CD4-positive, alpha-beta T cell (primary cell): Measurements from ENCODE around the gene RBSN. TPM values are rescaled to one million over a fixed set of nuclear protein-coding genes. Genes with fewer than 3 reads are reported as not detected.

Experiments
- ATAC-seq: fragments of 200-7000 bp; cut with Tn5 transposase; one replicate; pipeline ENCODE4 v1.10.0; 2022; ENCODE audit warnings: mild to moderate bottlenecking; ENCODE audit not compliant: poor library complexity
- CTCF ChIA-PET: fragments of 350-600 bp; sonication (Branson Sonifier 250); formaldehyde crosslinking; loops from one replicate; lab custom pipeline; 2021; ENCODE audit warnings: antibody characterized with exemption, inconsistent platforms; lab: Charles Lee
- POLR2A ChIA-PET: fragments of 350-600 bp; sonication (Branson Sonifier 250); formaldehyde crosslinking; loops from one replicate; lab custom pipeline; 2021; ENCODE audit warnings: antibody characterized with exemption, inconsistent platforms; lab: Charles Lee
- DNase-seq, 14 experiments: peaks; one replicate each; pipeline ENCODE4 v3.0.0-alpha.2; 2013 to 2020; ENCODE audit warnings: mixed read lengths in 2 of 14
- H3K27ac ChIP-seq, 2 donors: one replicate each; pipeline versions ENCODE4 v1.5.1 to v1.7.0; 2013; ENCODE audit warnings: low read length in 2 of 2, low read depth in 1 of 2, mild to moderate bottlenecking in 1 of 2
- H3K27me3 ChIP-seq, 2 experiments: 1 replicate in 1 of 2; 2 replicates in 1 of 2; pipeline versions ENCODE4 v1.6.1 to v1.7.0; 2013; ENCODE audit warnings: low read length in 2 of 2, control low read depth in 1 of 2, mild to moderate bottlenecking in 1 of 2, moderate library complexity in 1 of 2; ENCODE audit not compliant: insufficient read depth in 2 of 2, control insufficient read depth in 1 of 2
- H3K36me3 ChIP-seq: one replicate; pipeline ENCODE4 v1.6.1; 2013; ENCODE audit warnings: low read length, control low read depth; ENCODE audit not compliant: insufficient read depth
- H3K4me1 ChIP-seq: one replicate; pipeline ENCODE4 v1.6.1; 2013; ENCODE audit warnings: low read length, control low read depth; ENCODE audit not compliant: insufficient read depth
- H3K4me3 ChIP-seq: one replicate; pipeline ENCODE4 v1.5.1; 2013; ENCODE audit warnings: mild to moderate bottlenecking, low read length, moderate library complexity
- H3K9me3 ChIP-seq, 2 experiments: 1 replicate in 1 of 2; 2 replicates in 1 of 2; pipeline versions ENCODE4 v1.6.1 to v1.7.0; 2013; ENCODE audit warnings: low read length in 2 of 2, mild to moderate bottlenecking in 2 of 2, control low read depth in 1 of 2, moderate library complexity in 1 of 2; ENCODE audit not compliant: control insufficient read depth in 1 of 2, insufficient read depth in 1 of 2
- H3K27ac Mint-ChIP-seq: one replicate; pipeline ENCODE4 v1.8.0; 2020; ENCODE audit warnings: mixed read lengths
- H3K27me3 Mint-ChIP-seq: one replicate; pipeline ENCODE4 v1.8.0; 2021; ENCODE audit warnings: mixed read lengths
- H3K36me3 Mint-ChIP-seq: one replicate; pipeline ENCODE4 v1.8.0; 2021; ENCODE audit warnings: low read depth, mixed read lengths
- H3K4me1 Mint-ChIP-seq: one replicate; pipeline ENCODE4 v1.8.0; 2021; ENCODE audit warnings: low read depth, mixed read lengths
- H3K4me3 Mint-ChIP-seq: one replicate; pipeline ENCODE4 v1.8.0; 2020; ENCODE audit warnings: mild to moderate bottlenecking, mixed read lengths
- H3K9me3 Mint-ChIP-seq: one replicate; pipeline ENCODE4 v1.8.0; 2020; ENCODE audit warnings: mixed read lengths
- intact Hi-C, 2 experiments: fragments of 100-400 bp; cut with DNase I in 1 of 2; cut with micrococcal nuclease in 1 of 2; formaldehyde crosslinking; loops; one replicate each; pipeline versions ENCODE4 v1.15.1 to v1.9.0; 2023 to 2025; cut with DNase I, micrococcal nuclease
- total RNA-seq, 174 experiments: library from RNA in 2 of 174; stranded (reverse) in 2 of 174; gene quantifications; one replicate each; pipeline ENCODE4 v1.2.3 and lab custom pipeline; 2021 to 2026
- TF ChIP-seq, protein P1 (sequence below): fragments of 200-600 bp; IDR thresholded peaks from one replicate; pipeline ENCODE4 v1.8.0; 2022; ENCODE audit warnings: antibody characterized with exemption, mild to moderate bottlenecking

RBSN gene
- total RNA-seq, 2 experiments from 2014 or later = 57.2 to 57.9 TPM

DNA sequence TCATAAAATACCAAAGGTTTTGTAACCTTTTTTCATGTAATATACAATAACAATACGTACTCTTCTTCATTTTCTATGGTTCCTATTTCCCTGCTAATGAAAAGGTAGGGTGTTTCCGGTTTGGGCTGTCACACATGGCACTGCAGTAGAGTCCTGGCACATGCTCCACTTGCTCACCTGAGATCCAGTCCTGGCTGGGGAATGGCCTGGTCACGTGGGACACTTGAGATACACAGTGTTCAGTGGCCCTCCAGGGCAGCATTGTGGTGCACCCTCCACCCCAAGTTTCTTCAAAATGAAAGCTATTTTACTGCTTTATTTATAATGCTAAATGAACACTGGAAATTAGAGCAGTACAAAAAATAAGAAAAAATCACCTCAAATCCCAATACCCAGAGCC, 57.0 kb downstream of the RBSN start:
- ATAC-seq (no peak), DNase-seq (no peak)
- H3K4me1 Mint-ChIP-seq = peaks cover 24% of the 10 kb centered on the region
- no peaks in the 10 kb centered on the region for H3K9me3 Mint-ChIP-seq
- H3K27me3 ChIP-seq = no peaks in the 10 kb centered on the region
- H3K27me3 Mint-ChIP-seq = no peaks in the 10 kb centered on the region
- CTCF ChIA-PET = no interaction called here
- H3K9me3 ChIP-seq = no peaks in the 10 kb centered on the region
- peak overlapping the region; percentile 28 for H3K27ac Mint-ChIP-seq
- POLR2A ChIA-PET = no interaction called here
- H3K36me3 ChIP-seq = peaks cover 94% of the 10 kb centered on the region
- H3K4me3 ChIP-seq = no peak overlapping the region
- H3K4me1 ChIP-seq = peaks cover 6% of the 10 kb centered on the region
- no peak overlapping the region for H3K27ac ChIP-seq
- H3K36me3 Mint-ChIP-seq = peaks cover 98% of the 10 kb centered on the region
- H3K4me3 Mint-ChIP-seq = no peak overlapping the region
- TF ChIP-seq, protein P1, sequence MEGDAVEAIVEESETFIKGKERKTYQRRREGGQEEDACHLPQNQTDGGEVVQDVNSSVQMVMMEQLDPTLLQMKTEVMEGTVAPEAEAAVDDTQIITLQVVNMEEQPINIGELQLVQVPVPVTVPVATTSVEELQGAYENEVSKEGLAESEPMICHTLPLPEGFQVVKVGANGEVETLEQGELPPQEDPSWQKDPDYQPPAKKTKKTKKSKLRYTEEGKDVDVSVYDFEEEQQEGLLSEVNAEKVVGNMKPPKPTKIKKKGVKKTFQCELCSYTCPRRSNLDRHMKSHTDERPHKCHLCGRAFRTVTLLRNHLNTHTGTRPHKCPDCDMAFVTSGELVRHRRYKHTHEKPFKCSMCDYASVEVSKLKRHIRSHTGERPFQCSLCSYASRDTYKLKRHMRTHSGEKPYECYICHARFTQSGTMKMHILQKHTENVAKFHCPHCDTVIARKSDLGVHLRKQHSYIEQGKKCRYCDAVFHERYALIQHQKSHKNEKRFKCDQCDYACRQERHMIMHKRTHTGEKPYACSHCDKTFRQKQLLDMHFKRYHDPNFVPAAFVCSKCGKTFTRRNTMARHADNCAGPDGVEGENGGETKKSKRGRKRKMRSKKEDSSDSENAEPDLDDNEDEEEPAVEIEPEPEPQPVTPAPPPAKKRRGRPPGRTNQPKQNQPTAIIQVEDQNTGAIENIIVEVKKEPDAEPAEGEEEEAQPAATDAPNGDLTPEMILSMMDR = no peak
- intact Hi-C loops = no loop called here

DNA sequence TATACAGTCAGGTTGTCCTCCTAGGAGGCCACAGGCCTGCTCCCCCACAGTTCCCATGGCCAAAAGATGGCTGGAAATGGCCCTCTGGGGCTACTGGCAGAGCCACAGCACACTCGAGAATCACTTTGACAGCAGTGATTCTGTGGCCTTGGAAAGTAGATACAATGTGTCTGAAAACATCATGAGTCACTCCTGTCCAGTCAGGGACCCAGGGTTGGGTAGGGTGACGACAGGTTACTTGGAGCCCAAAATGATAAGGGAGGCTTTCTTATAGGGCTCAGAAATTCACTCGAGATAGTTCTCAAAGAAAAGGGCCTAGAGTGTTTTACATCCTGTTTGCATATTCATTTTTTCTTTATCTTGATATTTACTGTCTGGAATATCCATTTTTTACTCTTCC, 58.1 kb downstream of the RBSN start:
- Histone ChIP-seq H3K9me3 (no peaks in the 10 kb centered on the region), H3K27me3 (no peaks in the 10 kb centered on the region), H3K36me3 (peaks cover 95% of the 10 kb centered on the region), H3K4me1 (peaks cover 6% of the 10 kb centered on the region), H3K27ac (no peak overlapping the region), H3K4me3 (no peak overlapping the region)
- H3K27me3 Mint-ChIP-seq = no peaks in the 10 kb centered on the region
- peaks cover 24% of the 10 kb centered on the region for H3K4me1 Mint-ChIP-seq
- TF ChIP-seq, protein P1 = no peak
- ATAC-seq (no peak), DNase-seq (no peak)
- H3K27ac Mint-ChIP-seq = peak overlapping the region; percentile 28
- CTCF ChIA-PET = no interaction called here
- H3K9me3 Mint-ChIP-seq = no peaks in the 10 kb centered on the region
- intact Hi-C loops = no loop called here
- POLR2A ChIA-PET = no interaction called here
- H3K36me3 Mint-ChIP-seq = peaks cover 97% of the 10 kb centered on the region
- no peak overlapping the region for H3K4me3 Mint-ChIP-seq

DNA sequence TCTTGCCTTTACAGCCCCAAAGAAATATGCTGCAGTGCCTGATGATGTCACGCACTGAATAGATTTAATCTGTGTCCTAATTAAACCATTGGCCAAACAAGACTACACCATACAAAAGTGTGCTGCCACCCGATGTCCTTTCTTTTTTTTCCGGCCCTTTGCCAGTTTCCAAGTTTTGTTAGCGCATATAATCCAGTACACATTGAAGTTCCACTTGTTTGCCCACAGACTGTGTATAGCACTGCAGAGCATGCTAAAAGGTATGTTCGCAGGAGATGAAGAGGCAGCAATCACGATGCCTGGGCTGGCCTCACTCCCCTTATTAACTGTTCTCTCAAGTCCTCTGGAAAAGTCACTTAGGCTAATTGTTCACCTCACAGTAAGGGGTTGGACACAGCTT, 60.6 kb downstream of the RBSN start:
- intact Hi-C loops = no loop called here
- H3K9me3 Mint-ChIP-seq = no peaks in the 10 kb centered on the region
- peaks cover 96% of the 10 kb centered on the region for H3K36me3 Mint-ChIP-seq

More for the DNA sequence above, 60.6 kb downstream of the RBSN start:
- H3K27ac ChIP-seq = no peak overlapping the region
- H3K4me3 Mint-ChIP-seq = no peak overlapping the region
- no peaks in the 10 kb centered on the region for H3K9me3 ChIP-seq
- H3K4me1 Mint-ChIP-seq = peaks cover 10% of the 10 kb centered on the region
- ATAC-seq (no peak), DNase-seq (no peak)
- peak overlapping the region; percentile 24 for H3K27ac Mint-ChIP-seq
- ChIA-PET CTCF (interaction anchor here (0.6 kb wide), 1 partner anchor 27 kb away, joined by 3 read pairs; the partner anchor contains the start of gene MRPS25), POLR2A (no interaction called here)
- no peaks in the 10 kb centered on the region for H3K4me1 ChIP-seq
- H3K4me3 ChIP-seq = no peak overlapping the region
- H3K27me3 Mint-ChIP-seq = no peaks in the 10 kb centered on the region
- H3K36me3 ChIP-seq = peaks cover 93% of the 10 kb centered on the region
- TF ChIP-seq, protein P1 = no peak
- no peaks in the 10 kb centered on the region for H3K27me3 ChIP-seq
